GM18909 (cell line): Measurements from ENCODE around the gene S100A8.
"Not testable (repeated sequence)": the region's sequence is repeated elsewhere in the genome, so short reads cannot be mapped to it uniquely, and the experiment has no call there.

Experiments
- ATAC-seq: cut with Tn5 transposase; IDR thresholded peaks from one replicate; pipeline ENCODE4 v1.9.1; 2021; ENCODE audit warnings: mild to moderate bottlenecking; ENCODE audit not compliant: unreplicated experiment, poor library complexity

Gene S100A8

DNA sequence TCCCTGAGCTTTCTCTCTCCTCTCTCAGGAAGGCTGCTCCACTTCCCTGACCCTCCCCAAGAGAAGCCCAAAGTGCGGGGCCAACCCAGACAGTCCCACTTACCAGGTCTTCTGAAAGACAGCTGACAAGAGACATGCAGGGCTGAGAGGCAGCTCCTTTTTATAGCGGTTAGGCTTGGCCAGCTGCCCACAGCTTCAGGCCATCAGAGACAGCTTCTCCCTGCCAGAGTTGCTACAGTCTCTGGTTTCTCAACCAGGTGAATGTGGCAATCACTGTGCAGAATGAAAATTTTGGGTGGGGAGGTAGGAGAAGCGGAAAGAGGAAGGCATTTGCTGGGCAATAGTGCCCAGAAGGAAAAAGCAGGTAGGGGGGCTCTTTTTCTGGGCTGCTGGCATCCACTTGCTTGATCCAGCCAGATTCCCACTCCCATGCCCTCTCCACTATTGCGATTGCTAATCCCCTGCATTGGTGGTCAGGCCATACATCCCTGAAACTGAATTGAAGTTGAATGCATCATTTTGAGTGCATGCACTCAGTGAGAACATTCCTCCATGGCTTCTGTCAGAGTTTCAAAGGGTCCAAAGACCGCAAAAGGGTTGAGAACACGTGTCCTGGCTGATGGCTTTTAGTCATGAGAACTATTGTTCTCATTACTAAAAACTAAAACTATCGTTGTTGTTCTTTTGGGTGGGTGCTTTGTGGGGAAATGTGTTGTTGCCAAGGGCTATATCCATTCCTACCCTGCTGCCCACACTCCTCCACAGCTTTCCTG, at the start of gene S100A8:
Gene S100A8 (minus strand): TSS at position 136 of the 773 bp plus-strand sequence. CDS start 538 bp downstream, outside the sequence.
- no peak for ATAC-seq

DNA sequence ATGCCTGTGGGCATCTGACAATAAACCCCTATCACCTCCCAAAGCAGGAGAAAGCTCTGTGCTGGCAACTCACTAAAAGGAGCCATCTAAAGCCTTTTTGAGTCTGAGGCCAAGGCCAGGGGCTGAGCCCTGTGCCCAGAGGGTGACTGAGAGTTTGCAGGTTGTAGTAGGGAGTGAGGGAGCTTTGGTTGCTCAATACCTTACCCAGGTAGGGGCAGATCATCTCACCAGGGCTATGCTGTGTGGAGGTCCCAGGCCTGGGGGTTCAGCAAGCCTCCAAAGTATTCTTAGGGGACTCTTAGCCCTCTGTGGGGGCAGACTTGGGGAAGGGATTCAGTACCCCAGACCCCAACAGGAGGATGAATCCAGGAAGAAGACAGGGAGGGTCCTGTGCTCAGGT, 48.4 kb upstream of the S100A8 start:
- no peak for ATAC-seq

DNA sequence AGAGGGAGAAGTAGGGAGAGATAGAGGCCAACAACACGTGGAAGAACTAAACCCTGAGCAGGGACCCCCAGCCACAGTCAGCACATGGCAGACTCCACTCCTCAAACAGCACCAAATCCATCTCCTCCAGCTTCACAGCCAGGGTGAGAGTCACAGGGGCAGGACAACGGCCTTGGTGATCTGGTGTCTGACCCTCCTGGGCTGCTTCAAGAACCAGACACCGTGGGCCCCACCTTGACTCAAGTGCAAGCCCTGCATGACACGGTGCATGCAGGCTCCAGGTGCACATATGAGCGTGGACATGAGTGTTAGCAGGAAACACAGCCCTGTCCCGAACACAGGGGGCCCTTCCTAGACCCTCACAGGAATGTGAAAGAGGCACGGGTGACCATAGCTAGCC, 47.7 kb upstream of the S100A8 start:
- no peak for ATAC-seq

DNA sequence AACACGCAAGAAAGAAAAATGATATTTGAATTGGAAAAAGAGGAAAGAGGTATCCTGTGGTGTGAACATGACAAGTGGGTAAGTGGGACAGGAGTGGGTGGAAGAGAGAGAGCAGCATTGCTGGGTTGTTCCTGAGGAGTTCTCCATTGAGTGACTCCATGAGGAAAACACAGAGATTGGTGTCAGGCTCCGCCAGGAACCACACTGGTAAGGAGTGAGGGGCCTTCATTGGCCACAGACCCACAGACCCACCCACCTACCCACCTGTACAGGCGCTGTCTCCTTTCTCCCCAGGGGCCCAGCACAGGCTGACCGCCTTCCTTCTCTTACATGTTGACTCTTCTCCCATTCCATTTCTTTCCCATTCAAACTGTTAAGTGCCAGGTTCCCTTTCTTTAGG, 46.4 kb upstream of the S100A8 start:
- no peak for ATAC-seq

DNA sequence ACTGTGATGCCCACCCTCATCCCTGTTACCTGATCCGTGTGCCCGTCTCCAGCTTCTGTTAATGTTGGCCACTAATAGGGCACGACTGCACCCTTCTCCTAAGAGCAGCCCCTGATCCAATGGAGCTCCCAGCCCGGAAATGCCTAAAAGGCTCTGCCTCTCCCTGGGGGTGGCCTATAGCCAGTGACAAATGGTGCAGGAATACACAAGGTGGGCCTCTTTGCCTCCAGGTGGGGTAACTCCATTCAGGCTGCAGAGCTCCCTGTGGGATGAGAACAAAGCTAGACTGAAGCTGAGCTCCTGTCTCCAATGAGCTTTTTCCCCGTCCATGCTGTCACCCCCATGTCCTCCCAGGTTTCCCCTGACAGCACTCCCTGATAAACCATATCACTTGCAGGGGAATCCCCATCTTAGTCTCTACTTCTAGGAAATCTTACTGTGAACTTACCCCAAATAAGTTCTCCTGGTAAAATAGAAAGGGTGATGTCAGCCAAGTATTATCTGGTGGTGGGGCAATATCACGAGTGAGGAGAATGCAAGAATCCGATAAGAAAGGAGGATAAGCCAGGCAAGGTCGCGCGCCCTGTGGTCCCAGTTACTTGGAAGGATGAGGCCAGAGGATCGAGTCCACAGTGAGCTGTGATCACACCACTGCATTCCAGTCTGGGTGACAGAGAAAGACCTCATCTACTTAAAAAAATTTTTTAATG, 44.0 kb upstream of the S100A8 start:
- no peak for ATAC-seq

DNA sequence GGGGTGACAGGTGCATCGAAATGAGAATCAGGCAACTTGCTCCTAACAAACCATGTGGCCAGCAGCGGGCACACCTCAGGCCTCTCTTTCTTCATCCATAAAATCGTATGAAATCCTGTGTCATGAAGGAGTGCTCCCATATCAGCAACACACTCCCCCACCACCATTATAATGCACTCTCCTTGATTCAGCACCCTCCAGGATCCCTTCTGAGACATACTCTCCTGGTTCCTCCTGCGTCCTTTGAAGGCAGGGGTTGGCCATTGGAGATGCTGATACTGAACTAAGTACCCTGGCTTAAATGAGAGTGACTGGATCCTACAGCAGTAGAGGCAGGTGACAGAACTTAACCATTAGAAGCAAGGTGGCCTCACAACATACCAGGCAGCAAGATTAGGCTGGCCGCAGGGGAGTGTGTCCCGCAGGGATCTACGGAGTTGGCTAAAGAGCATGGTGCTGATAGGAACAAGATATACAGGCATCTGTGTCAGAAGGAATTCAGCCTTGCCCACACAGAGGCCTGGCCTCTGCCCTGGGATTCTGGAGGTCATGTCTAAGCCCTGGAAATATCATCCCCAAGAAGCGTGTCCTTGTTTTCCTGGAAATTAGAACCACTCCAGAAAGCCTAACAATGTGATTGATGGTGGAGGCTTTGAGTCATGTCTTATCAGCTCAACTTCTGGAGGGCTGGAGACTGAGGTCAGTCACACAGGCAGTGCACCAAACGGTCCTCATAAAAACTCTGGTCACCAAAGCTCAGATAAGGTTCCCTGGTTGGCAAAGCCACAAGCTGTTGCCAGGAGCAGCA, 42.2 kb upstream of the S100A8 start:
- no peak for ATAC-seq

DNA sequence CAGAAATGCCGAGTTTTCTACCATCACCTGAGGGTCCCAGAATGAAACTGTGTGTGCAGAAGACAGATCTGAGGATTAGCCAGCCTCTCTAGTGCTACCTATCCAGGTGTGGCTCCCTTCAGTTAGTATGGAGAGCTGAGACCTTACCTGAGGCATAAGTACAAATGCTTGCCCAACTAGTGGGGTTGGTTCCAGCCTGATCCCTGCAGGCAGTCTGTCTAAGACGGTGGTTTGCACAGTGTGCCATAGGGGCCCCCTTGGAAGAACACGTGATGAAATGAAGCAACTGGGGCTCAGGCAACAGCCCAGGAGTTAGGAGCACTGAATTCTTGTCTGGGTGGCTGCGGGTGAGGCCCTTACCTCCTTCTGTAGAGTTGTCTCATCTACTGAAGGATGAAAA, 41.1 kb upstream of the S100A8 start:
- ATAC-seq = no peak

DNA sequence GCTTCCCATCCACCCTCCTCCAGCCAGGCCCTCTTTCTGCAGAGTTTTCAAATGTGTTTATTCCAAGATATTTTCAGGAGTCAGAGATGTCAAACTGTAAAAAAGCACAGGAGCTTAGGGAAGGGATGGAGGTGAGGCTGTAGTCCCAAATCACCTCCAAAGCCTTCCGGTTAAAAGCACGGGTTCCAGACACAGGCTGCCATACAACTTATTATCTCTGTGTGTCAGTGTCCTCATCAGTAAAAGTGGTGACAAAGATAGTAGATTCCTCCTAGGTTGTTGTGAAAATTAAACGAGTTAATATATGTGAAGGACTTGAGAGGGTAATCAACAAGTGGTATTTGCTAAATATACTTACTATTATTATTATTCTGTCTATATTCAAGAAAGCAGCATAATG, 40.6 kb upstream of the S100A8 start:
- no peak for ATAC-seq

DNA sequence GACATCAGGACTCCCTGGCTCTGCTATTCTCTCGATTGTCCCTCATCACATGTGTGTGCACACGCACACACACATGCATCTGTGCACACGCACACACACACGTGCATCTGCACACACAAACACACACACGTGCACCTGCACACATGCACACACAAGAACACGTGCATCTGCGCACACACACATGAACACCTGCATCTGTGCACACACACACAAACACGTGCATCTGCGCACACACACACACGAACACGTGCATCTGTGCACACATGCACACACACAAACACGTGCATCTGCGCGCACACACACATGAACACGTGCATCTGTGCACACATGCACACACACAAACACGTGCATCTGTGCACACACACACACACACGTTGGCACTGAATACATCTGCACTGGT, 40.1 kb upstream of the S100A8 start:
- no peak for ATAC-seq

DNA sequence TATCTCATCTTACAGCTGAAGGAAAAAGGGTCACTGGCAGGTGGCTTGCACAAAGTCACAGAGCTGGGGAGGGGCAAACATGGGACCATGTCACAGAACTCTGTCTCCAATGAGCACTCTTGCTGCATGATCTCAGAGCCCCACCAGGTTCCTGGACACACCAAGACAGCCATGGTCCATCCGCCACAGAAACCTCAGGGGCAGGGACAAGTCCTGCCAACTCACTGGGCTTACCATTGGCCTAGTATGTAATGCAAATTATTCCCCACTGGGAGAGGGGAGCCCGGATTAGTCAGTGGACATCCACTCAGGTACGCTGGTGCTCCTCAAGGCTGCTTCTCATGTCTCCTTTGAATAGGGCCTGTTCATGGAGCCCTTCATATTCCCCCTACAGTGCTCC, 39.7 kb upstream of the S100A8 start:
- no peak for ATAC-seq

DNA sequence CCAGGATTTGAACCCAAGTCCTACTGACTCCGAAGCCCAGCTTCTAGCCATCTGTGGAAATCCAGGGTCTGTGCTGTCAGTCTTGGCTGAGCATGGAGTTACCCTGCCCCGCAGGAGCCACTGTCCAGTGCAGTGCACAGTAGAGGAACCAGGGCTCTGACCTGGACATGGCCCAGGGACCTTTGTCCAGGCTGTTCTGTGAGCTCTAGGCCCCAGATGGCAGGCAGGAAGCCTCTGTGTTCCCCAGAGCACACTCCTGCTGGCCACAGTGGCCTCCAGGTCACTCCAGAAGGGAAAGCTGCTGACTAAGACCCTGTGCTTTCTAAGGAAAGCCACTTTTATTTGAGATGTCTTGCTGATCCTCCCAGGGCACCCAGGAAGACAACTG, 39.3 kb upstream of the S100A8 start:
- ATAC-seq = no peak

DNA sequence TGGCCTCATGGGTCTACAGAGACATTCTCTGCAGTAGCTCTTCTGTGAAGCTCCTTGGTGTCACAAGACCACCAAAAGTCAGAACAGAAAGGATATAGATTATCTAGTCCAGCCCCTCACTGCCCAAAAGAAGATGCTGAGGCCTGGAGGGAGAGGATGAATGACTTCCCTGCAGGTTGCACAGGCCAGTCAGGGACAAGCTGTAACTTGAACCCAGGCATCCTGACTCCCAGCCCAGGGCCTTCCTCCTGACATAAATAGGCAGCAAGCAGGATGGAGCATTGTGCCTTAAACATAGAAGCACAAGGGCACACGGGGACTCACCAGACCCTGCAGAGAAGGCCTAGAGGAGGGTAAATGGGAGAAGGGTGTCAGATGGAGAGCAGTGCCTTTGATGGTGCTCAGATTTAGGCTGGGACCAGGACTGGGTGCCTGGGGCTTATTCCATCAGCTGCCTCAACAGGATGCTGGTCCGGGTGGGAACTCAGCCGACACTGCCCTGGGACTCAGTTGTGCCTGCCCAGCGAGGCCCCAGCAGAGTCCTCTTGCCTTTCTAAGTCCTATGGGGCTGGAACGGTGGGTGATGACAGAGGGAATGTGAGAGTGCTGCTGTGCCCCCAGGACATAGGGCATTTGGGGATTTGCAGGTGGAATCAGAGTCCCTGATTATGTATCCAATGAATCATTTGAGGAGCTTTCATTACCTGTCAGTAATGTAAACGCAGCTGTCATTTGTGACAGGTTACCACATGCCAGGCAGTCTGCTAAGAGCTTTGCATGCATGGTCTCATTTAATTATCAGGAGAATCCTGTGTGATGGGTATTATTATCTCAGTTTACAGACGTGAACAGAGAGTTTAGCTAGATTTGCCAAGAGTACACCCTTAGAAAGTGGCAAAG, 38.6 kb upstream of the S100A8 start:
- ATAC-seq = no peak

DNA sequence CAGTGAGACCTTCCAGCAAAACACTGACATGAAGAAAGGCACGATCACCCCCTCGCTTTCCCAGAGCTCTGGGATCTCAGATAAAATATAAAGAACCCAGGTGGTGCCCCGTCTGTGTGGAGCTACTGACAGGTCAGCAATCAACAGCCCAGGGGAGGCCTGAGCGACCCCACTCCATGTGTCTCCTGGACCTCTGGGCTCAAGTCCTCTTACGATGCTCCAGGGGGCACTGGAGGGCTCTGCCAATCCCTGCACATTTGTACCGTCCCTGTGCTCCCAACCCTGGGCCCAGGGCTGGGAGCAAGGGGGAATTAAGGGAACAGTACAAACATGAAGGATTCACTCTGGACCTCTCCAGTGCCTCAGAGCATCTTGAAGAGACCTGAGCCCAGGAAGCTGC, 37.9 kb upstream of the S100A8 start:
- no peak for ATAC-seq

DNA sequence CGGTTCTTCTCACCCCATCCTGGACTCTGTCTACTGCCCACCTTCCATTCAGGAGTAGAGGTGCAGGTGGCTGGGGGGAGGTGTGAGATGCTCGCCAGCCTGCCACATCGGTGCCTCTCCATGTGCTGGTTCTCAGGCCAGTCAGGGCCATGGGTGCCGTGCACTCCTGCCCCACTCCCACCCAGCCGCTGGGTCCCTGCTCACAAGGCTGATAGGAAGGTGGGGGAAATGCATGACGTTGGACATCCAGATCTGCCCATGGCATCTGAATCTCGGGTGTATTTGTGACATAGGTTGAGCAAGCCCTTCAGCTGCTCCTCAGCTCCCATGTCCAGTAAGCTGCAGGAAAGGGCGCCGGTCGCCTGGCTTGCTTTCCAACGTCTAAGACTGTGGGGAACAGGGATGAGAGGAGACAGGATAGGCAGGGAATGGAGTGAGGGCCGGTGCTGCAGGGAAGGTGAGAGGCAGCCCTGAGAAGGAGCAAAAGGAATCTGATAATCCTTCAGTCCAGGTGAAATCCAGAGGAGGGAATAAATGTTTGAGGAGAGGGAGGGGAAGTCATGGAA, 37.3 kb upstream of the S100A8 start:
- no peak for ATAC-seq

DNA sequence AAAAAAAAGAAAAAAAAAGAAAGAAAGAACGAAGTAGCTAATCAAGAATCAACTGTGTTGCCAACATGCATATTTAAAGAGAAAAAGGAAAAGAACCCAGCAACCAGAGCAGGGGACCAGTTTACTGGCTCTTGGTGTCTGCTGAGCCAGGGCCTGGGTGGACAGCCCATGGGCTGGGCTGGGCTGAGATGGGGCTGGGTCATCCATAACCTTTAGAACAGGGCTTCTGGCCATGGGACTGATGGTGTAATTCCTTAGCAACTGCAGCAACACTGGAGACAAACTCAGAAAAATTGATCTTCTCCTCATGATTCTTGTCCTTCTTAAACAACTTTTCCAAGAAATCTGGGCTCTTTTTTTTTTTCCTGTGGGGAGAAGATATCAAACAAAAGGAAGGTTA, 35.9 kb upstream of the S100A8 start:
- ATAC-seq = no peak

DNA sequence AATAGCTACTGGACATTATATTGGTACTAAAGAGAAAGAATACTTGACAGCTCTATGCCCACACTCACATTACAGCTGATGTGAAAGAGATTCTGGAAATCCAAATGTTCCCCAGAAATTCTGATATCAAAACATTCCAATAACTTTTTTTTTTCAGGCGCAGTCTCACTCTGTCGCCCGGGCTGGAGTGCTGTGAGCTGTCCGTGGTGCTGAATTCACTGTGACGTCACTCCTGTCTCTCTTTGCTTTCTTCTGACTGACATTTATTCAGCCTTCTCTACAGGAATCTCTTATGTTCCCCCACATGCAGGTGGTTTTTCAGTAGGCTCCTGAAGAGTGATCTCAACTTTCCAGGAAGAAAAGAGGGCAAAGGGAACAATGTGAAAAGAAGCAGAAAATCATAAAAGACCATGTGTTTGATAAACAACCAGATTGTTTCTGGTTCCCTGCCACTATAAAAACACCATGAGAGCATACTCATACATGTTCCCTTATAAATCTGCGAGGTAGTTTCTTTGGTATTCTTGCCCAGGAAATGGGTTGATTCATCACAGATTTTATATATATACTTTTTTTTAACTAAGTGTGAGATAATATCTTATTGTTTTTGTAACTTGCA, 31.7 kb upstream of the S100A8 start:
- ATAC-seq = no peak

DNA sequence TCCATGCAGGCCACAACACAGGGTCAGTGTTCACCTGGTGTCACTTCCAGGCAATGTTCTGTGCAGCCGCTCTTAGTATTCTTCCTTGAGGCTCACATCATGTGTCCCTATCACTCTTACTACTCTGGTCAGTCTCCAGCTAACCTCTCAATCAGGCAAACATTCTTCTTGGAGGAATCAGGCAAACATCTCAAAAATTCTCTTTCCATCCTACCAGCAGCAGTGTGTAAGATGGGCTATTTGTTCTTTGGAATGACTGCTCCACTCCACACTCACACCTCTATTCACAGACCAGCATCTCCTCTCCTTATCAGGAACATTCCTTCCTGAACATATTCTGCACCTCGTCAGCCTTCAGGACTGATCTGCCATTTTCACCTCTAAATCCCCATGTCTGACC, 29.4 kb upstream of the S100A8 start:
- ATAC-seq = no peak

DNA sequence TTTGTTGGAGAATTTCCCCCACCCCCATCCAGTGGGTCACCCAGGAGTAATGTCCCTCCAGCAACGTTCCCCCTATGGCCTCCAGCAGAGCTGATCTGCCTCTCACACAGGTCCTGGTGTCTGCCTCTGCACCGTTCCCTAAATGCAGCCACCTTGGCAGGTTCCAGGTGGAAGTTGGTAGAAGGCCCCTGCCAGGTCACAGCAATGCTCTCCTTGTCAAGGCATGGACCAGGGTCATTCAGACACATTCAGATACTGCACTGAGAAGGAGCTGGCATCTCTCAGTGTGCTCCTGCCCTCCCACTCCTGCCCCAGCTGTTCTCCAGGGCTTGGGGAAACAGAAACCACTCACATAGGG, 28.5 kb upstream of the S100A8 start:
- ATAC-seq = not testable (repeated sequence)

DNA sequence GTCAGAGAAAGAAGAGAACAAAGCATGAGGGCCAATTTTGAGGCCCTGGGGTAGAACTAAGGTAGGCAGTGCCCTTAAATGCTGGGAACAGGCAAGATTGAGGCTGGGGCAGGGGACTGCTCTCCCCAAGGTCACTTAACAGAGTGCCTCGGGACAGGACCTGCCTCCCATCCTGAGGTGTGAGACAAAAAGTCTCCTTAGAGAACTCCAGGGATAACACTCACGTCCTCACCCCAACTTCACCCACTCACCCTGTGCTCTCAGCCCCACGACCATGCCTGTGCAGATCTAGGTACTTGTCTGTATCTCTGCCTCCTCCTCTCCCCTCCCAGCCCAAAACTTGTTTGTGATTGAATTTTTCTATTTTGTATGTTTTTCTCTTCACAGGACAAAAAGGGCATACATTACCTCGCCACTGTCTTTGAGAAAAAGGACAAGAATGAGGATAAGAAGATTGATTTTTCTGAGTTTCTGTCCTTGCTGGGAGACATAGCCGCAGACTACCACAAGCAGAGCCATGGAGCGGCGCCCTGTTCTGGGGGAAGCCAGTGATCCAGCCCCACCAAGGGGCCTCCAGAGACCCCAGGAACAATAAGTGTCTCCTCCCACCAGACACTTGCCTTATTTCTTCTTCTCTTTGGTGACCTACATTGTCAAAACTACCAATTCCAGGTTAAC, 28.0 kb upstream of the S100A8 start:
- not testable (repeated sequence) for ATAC-seq
